Panc1 (cell line): ENCODE measurements around the gene ADGRL3. TPM values are rescaled to one million over a fixed set of nuclear protein-coding genes. Genes with fewer than 3 reads are reported as not detected.

ENCODE experiments used
- ATAC-seq: fragments of 200-7000 bp; cut with Tn5 transposase; 2 replicates; pipeline ENCODE4 v1.9.1; 2020; ENCODE audit warnings: mild to moderate bottlenecking, moderate library complexity
- BruUV-seq: library from RNA; stranded (reverse); fragments of 400-500 nt; replicated peaks from 2 replicates; lab custom pipeline; 2021; lab: Mats Ljungman, UMichigan
- CTCF ChIA-PET: fragments of 300-600 bp; sonication (Branson Sonifier 250); formaldehyde crosslinking; loops from one replicate; lab custom pipeline; 2022; ENCODE audit warnings: antibody characterized with exemption; lab: Charles Lee
- POLR2A ChIA-PET: fragments of 300-600 bp; sonication (Branson Sonifier 250); formaldehyde crosslinking; loops from one replicate; lab custom pipeline; 2022; ENCODE audit warnings: antibody characterized with exemption; lab: Charles Lee
- DNase-seq: peaks from one replicate; pipeline ENCODE4 v3.0.0-alpha.2; 2010; ENCODE audit warnings: low read depth, low spot score
- H3K27ac ChIP-seq: 2 replicates; pipeline ENCODE4 v1.5.1; 2011; ENCODE audit warnings: mild to moderate bottlenecking, low read length, inconsistent platforms
- H3K27me3 ChIP-seq: fragments of 200-500 bp; sonication (Bioruptor generic); 2 replicates; pipeline ENCODE4 v1.6.0; 2014; ENCODE audit warnings: low read length, inconsistent platforms; ENCODE audit not compliant: control insufficient read depth, insufficient read depth
- H3K36me3 ChIP-seq: fragments of 200-500 bp; sonication (Bioruptor generic); 2 replicates; pipeline ENCODE4 v1.5.1; 2014; ENCODE audit warnings: inconsistent platforms, mild to moderate bottlenecking, low read length, moderate library complexity; ENCODE audit not compliant: control insufficient read depth, insufficient read depth
- H3K4me1 ChIP-seq: 2 replicates; pipeline ENCODE4 v1.5.1; 2011; ENCODE audit warnings: inconsistent platforms, mild to moderate bottlenecking, low read length, moderate library complexity; ENCODE audit not compliant: control insufficient read depth, insufficient read depth
- H3K4me3 ChIP-seq, 2 experiments: 2 replicates each; pipeline ENCODE4 v1.5.1; 2011 to 2012; ENCODE audit warnings: low read depth in 2 of 2, low read length in 2 of 2, mild to moderate bottlenecking in 2 of 2, inconsistent platforms in 1 of 2, moderate library complexity in 1 of 2
- H3K9me3 ChIP-seq: fragments of 200-500 bp; sonication (Bioruptor generic); 2 replicates; pipeline ENCODE4 v1.5.1; 2014; ENCODE audit warnings: low read depth, mild to moderate bottlenecking, inconsistent platforms, low read length, moderate library complexity; ENCODE audit not compliant: control insufficient read depth, insufficient read depth
- POLR2AphosphoS5 ChIP-seq: IDR thresholded peaks from 2 replicates; pipeline ENCODE4 v1.6.1; 2012; ENCODE audit warnings: mild to moderate bottlenecking, low read depth, low read length, moderate library complexity
- SIN3A ChIP-seq: IDR thresholded peaks from 2 replicates; pipeline ENCODE4 v1.6.1; 2012; ENCODE audit warnings: low read depth, mild to moderate bottlenecking, low read length, moderate library complexity, borderline replicate concordance; ENCODE audit not compliant: insufficient read depth
- TCF7L2 ChIP-seq: IDR thresholded peaks from 2 replicates; pipeline ENCODE4 v1.6.1; 2011; ENCODE audit warnings: mild to moderate bottlenecking, low read depth, low read length, inconsistent platforms
- in situ Hi-C: cut with HindIII; loops from 2 replicates; pipeline ENCODE4 v1.10.0; 2016; ENCODE audit warnings: low sequenced_read_pairs, low pct_unique_long_range_greater_than_20kb
- intact Hi-C: fragments of 100-400 bp; cut with micrococcal nuclease; formaldehyde crosslinking; loops from one replicate; pipeline ENCODE4 v1.10.0; 2022; ENCODE audit not compliant: unreplicated experiment
- total RNA-seq: library from RNA; stranded (reverse); gene quantifications from one replicate; pipeline ENCODE4 v1.2.1, GENCODE V29; 2021; ENCODE audit not compliant: unreplicated experiment
- TF ChIP-seq, protein P1 (sequence below): fragments of 450-650 bp; IDR thresholded peaks from 2 replicates; pipeline ENCODE4 v1.5.1; 2017; ENCODE audit warnings: mild to moderate bottlenecking
- TF ChIP-seq, protein P2 (sequence below), 2 experiments: IDR thresholded peaks; 2 replicates each; pipeline ENCODE4 v1.6.1; 2011 to 2012; ENCODE audit warnings: low read depth in 2 of 2, control low read depth in 1 of 2, low read length in 1 of 2, mild to moderate bottlenecking in 1 of 2, moderate library complexity in 1 of 2; ENCODE audit not compliant: insufficient read depth in 1 of 2

Gene ADGRL3
- total RNA-seq, 1 experiment from 2014 or later, result 0.23 TPM

DNA sequence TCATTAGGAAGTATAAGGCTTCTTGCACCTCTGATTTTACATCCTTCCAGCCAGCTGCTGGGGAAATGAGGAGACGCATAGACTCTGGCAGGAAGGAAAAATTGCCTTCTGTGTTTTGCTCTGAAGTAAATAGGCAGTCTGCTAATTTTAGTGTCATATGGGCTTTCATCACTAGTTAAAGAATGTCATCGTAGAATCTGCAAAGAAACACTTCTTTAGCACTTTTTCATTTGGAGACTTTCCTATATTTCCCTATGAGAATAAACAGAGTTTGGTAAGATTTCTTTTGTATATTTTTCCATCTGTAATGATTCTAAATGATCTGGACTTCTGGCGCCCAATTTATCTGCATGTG, 3.3 kb downstream of the ADGRL3 start:
- POLR2A ChIA-PET, result no interaction called here
- intact Hi-C loops (no loop called here), in situ Hi-C loops (no loop called here)
- DNase-seq, result no peak
- Histone ChIP-seq H3K27me3 (peaks cover 10% of the 10 kb centered on the region), H3K9me3 (no peaks in the 10 kb centered on the region), H3K27ac (no peak overlapping the region), H3K4me3 (no peak overlapping the region), H3K4me1 (no peaks in the 10 kb centered on the region), H3K36me3 (no peaks in the 10 kb centered on the region)
- TF ChIP-seq, protein P1, sequence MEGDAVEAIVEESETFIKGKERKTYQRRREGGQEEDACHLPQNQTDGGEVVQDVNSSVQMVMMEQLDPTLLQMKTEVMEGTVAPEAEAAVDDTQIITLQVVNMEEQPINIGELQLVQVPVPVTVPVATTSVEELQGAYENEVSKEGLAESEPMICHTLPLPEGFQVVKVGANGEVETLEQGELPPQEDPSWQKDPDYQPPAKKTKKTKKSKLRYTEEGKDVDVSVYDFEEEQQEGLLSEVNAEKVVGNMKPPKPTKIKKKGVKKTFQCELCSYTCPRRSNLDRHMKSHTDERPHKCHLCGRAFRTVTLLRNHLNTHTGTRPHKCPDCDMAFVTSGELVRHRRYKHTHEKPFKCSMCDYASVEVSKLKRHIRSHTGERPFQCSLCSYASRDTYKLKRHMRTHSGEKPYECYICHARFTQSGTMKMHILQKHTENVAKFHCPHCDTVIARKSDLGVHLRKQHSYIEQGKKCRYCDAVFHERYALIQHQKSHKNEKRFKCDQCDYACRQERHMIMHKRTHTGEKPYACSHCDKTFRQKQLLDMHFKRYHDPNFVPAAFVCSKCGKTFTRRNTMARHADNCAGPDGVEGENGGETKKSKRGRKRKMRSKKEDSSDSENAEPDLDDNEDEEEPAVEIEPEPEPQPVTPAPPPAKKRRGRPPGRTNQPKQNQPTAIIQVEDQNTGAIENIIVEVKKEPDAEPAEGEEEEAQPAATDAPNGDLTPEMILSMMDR, result no peak
- TF ChIP-seq POLR2AphosphoS5 (no peak), SIN3A (no peak)
- BruUV-seq, result no TSS peak
- CTCF ChIA-PET, result no interaction called here
- ATAC-seq, result no peak

DNA sequence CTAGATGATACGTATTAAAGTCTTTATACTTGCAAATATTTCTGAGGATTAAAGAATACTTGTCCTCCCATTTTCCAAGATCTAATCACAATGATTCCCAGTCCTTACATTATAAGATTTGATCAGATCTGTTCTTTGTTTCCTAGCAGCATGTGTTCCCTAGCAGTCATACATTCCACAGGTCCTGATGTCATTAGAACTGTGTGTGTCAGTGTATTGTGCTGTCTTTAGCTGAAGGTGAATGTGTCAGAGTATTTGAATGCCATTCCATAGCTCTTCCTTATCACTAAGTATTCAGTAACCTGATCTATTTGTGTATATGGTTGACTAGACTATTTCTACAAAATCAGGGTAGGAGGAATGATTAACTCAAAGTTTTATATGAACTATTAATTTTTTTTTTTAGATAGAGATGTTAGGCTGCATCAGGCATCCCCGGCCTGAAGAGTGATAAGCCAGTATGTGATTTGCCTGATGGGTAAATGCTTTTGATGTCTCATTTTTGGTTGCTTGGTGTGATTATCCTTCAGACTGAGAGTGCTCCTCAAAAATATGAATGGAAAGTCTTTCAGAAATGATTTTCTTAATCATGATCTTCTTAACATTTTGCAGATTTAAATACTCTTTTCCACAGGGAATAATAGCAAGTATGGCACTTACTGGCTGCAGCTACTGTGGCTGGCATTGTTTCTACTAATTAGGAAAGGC, 4.4 kb downstream of the ADGRL3 start:
- no TSS peak for BruUV-seq
- in situ Hi-C loops (no loop called here), intact Hi-C loops (no loop called here)
- H3K27me3 ChIP-seq, result peaks cover 7% of the 10 kb centered on the region
- H3K27ac ChIP-seq, result no peak overlapping the region
- H3K4me3 ChIP-seq, result no peak overlapping the region
- DNase-seq (no peak), ATAC-seq (no peak)
- TF ChIP-seq, protein P1, result no peak
- TF ChIP-seq POLR2AphosphoS5 (no peak), SIN3A (no peak), TCF7L2 (no peak)
- TF ChIP-seq, protein P2, sequence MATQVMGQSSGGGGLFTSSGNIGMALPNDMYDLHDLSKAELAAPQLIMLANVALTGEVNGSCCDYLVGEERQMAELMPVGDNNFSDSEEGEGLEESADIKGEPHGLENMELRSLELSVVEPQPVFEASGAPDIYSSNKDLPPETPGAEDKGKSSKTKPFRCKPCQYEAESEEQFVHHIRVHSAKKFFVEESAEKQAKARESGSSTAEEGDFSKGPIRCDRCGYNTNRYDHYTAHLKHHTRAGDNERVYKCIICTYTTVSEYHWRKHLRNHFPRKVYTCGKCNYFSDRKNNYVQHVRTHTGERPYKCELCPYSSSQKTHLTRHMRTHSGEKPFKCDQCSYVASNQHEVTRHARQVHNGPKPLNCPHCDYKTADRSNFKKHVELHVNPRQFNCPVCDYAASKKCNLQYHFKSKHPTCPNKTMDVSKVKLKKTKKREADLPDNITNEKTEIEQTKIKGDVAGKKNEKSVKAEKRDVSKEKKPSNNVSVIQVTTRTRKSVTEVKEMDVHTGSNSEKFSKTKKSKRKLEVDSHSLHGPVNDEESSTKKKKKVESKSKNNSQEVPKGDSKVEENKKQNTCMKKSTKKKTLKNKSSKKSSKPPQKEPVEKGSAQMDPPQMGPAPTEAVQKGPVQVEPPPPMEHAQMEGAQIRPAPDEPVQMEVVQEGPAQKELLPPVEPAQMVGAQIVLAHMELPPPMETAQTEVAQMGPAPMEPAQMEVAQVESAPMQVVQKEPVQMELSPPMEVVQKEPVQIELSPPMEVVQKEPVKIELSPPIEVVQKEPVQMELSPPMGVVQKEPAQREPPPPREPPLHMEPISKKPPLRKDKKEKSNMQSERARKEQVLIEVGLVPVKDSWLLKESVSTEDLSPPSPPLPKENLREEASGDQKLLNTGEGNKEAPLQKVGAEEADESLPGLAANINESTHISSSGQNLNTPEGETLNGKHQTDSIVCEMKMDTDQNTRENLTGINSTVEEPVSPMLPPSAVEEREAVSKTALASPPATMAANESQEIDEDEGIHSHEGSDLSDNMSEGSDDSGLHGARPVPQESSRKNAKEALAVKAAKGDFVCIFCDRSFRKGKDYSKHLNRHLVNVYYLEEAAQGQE (IDR thresholded peaks at IDR 0.05; ENCODE audit: insufficient read depth in 1 of 2, low read depth in 2 of 2, low read length in 1 of 2), result no peak
- CTCF ChIA-PET, result no interaction called here
- POLR2A ChIA-PET, result interaction anchor here (0.7 kb wide), 1 partner anchor 1455 kb away, joined by 4 read pairs; no protein-coding TSS in a partner anchor
- no peaks in the 10 kb centered on the region for H3K9me3 ChIP-seq
- no peaks in the 10 kb centered on the region for H3K4me1 ChIP-seq
- no peaks in the 10 kb centered on the region for H3K36me3 ChIP-seq
